ENCODE results near the gene FRMD8. TPM values are rescaled to one million over a fixed set of nuclear protein-coding genes. Genes with fewer than 3 reads are reported as not detected.

Gene FRMD8
- total RNA-seq, 5 donors from 2014 or later (not counting 1 experiment from before 2014, with no cell fraction given), result 35.6 to 79.1 (median 77.8) TPM

- ATAC-seq (replicated peaks in 1 of 4), result no peak
- Mint-ChIP-seq H3K9me3 (no peaks in the 10 kb centered on the region), H3K4me3 (peak overlapping the region; percentile 87 to 96 (median 91)), H3K36me3 (peaks cover 11% of the 10 kb centered on the region), H3K27me3 (no peaks in the 10 kb centered on the region), H3K4me1 (peaks cover 60 to 76% (median 64%) of the 10 kb centered on the region in 3 donors), H3K27ac (peak overlapping the region; percentile 62 to 67)
- ChIA-PET CTCF (interaction anchor here in 1 of 2 donors (1.3 kb wide), 1 partner anchor 18 kb away, joined by 3 read pairs; no protein-coding TSS in a partner anchor), POLR2A (interaction anchor here (0.5 to 0.7 kb wide), 3 partner anchors 118 to 1592 kb away, joined by 3 to 4 read pairs (median 4); no protein-coding TSS in a partner anchor)
- 86% methylated on average over 4 of the region's 4 CpGs for WGBS (ENCODE audit: insufficient coverage)
- DNase-seq, result no peak
- Histone ChIP-seq H3K4me3 (ENCODE audit: control insufficient read depth in 1 of 2, extremely low read depth in 1 of 2, low read length in 1 of 2) (no peak overlapping the region), H3K36me3 (ENCODE audit: control insufficient read depth in 2 of 2, extremely low read depth in 1 of 2, insufficient read depth in 1 of 2, low read length in 1 of 2) (peaks cover 13 to 39% of the 10 kb centered on the region in 2 donors), H3K27ac (ENCODE audit: low read length) (no peak overlapping the region), H3K9me3 (no peaks in the 10 kb centered on the region), H3K4me1 (ENCODE audit: control insufficient read depth in 1 of 2, extremely low read depth in 1 of 2, insufficient read depth in 2 of 2, low read length in 2 of 2) (peaks cover 16 to 79% of the 10 kb centered on the region in 2 experiments), H3K27me3 (replicated peaks in 1 of 2; ENCODE audit: control insufficient read depth in 2 of 2, extremely low read depth in 1 of 2, insufficient read depth in 2 of 2, low read length in 1 of 2) (no peaks in the 10 kb centered on the region)
Observed at GRCh38 chr11:65388731-65389130, 2.3 kb downstream of the FRMD8 start.

GRCh38 chr11:65389294-65389980, 3.0 kb downstream of the FRMD8 start:
- Histone ChIP-seq H3K4me1 (ENCODE audit: control insufficient read depth in 1 of 2, extremely low read depth in 1 of 2, insufficient read depth in 2 of 2, low read length in 2 of 2) (peaks cover 12 to 72% of the 10 kb centered on the region in 2 experiments), H3K27me3 (replicated peaks in 1 of 2; ENCODE audit: control insufficient read depth in 2 of 2, extremely low read depth in 1 of 2, insufficient read depth in 2 of 2, low read length in 1 of 2) (no peaks in the 10 kb centered on the region), H3K27ac (ENCODE audit: low read length) (no peak overlapping the region), H3K36me3 (ENCODE audit: control insufficient read depth in 2 of 2, extremely low read depth in 1 of 2, insufficient read depth in 1 of 2, low read length in 1 of 2) (peaks cover 17 to 45% of the 10 kb centered on the region in 2 donors), H3K9me3 (no peaks in the 10 kb centered on the region), H3K4me3 (ENCODE audit: control insufficient read depth in 1 of 2, extremely low read depth in 1 of 2, low read length in 1 of 2) (no peak overlapping the region)
- Mint-ChIP-seq H3K4me1 (peaks cover 53 to 69% (median 57%) of the 10 kb centered on the region in 3 donors), H3K27me3 (no peaks in the 10 kb centered on the region), H3K36me3 (peaks cover 11% of the 10 kb centered on the region), H3K9me3 (no peaks in the 10 kb centered on the region), H3K4me3 (peak overlapping the region; percentile 87 to 96 (median 91)), H3K27ac (peak overlapping the region; percentile 19 to 62)
- ChIA-PET CTCF (no interaction called here), POLR2A (no interaction called here)
- 91% methylated on average over 20 of the region's 20 CpGs for WGBS (ENCODE audit: insufficient coverage)
- no peak for ATAC-seq (replicated peaks in 1 of 4)
- no peak for DNase-seq

GRCh38 chr11:65390099-65390941, 3.9 kb downstream of the FRMD8 start:
- peaks cover 8 to 63% of the 10 kb centered on the region in 2 experiments for H3K4me1 ChIP-seq (ENCODE audit: control insufficient read depth in 1 of 2, extremely low read depth in 1 of 2, insufficient read depth in 2 of 2, low read length in 2 of 2)
- Mint-ChIP-seq H3K4me3 (peak overlapping the region in 2 of 3 donors; percentile 24 to 96), H3K27me3 (no peaks in the 10 kb centered on the region), H3K27ac (peak overlapping the region in 1 of 2 donors; percentile 19), H3K9me3 (no peaks in the 10 kb centered on the region), H3K36me3 (peaks cover 11% of the 10 kb centered on the region), H3K4me1 (peaks cover 44 to 60% (median 48%) of the 10 kb centered on the region in 3 donors)
- H3K4me3 ChIP-seq (ENCODE audit: control insufficient read depth in 1 of 2, extremely low read depth in 1 of 2, low read length in 1 of 2), result no peak overlapping the region
- ChIA-PET POLR2A (interaction anchor here in 1 of 2 donors (0.6 kb wide), 1 partner anchor 28 kb away, joined by 3 read pairs; no protein-coding TSS in a partner anchor), CTCF (no interaction called here)
- H3K27ac ChIP-seq (ENCODE audit: low read length), result no peak overlapping the region
- no peak for ATAC-seq (replicated peaks in 1 of 4)
- H3K27me3 ChIP-seq (replicated peaks in 1 of 2; ENCODE audit: control insufficient read depth in 2 of 2, extremely low read depth in 1 of 2, insufficient read depth in 2 of 2, low read length in 1 of 2), result no peaks in the 10 kb centered on the region
- no peaks in the 10 kb centered on the region for H3K9me3 ChIP-seq
- DNase-seq, result no peak
- 90% methylated on average over 13 of the region's 21 CpGs for WGBS (ENCODE audit: insufficient coverage)
- peaks cover 17 to 51% of the 10 kb centered on the region in 2 donors for H3K36me3 ChIP-seq (ENCODE audit: control insufficient read depth in 2 of 2, extremely low read depth in 1 of 2, insufficient read depth in 1 of 2, low read length in 1 of 2)

- WGBS (ENCODE audit: insufficient coverage), result 98% methylated on average over 7 of the region's 9 CpGs
- ATAC-seq (replicated peaks in 1 of 4) (no peak), DNase-seq (no peak)
- CTCF ChIA-PET, result no interaction called here
- H3K4me1 Mint-ChIP-seq, result peaks cover 40 to 55% (median 43%) of the 10 kb centered on the region in 3 donors
- no peak overlapping the region for H3K4me3 ChIP-seq (ENCODE audit: control insufficient read depth in 1 of 2, extremely low read depth in 1 of 2, low read length in 1 of 2)
- H3K4me3 Mint-ChIP-seq, result no peak overlapping the region
- no peaks in the 10 kb centered on the region for H3K27me3 Mint-ChIP-seq
- no peaks in the 10 kb centered on the region for H3K9me3 Mint-ChIP-seq
- H3K27ac ChIP-seq (ENCODE audit: low read length), result no peak overlapping the region
- H3K36me3 ChIP-seq (ENCODE audit: control insufficient read depth in 2 of 2, extremely low read depth in 1 of 2, insufficient read depth in 1 of 2, low read length in 1 of 2), result peaks cover 17 to 56% of the 10 kb centered on the region in 2 donors
- H3K9me3 ChIP-seq, result no peaks in the 10 kb centered on the region
- H3K27ac Mint-ChIP-seq, result peak overlapping the region; percentile 34 to 57
- H3K36me3 Mint-ChIP-seq, result peaks cover 11% of the 10 kb centered on the region
- H3K27me3 ChIP-seq (replicated peaks in 1 of 2; ENCODE audit: control insufficient read depth in 2 of 2, extremely low read depth in 1 of 2, insufficient read depth in 2 of 2, low read length in 1 of 2), result no peaks in the 10 kb centered on the region
- peaks cover 8 to 56% of the 10 kb centered on the region in 2 experiments for H3K4me1 ChIP-seq (ENCODE audit: control insufficient read depth in 1 of 2, extremely low read depth in 1 of 2, insufficient read depth in 2 of 2, low read length in 2 of 2)
- POLR2A ChIA-PET, result interaction anchor here in 1 of 2 donors (0.6 kb wide), 1 partner anchor 28 kb away, joined by 3 read pairs; no protein-coding TSS in a partner anchor
Observed at GRCh38 chr11:65390996-65391395, 4.6 kb downstream of the FRMD8 start.

- H3K27me3 ChIP-seq (replicated peaks in 1 of 2; ENCODE audit: control insufficient read depth in 2 of 2, extremely low read depth in 1 of 2, insufficient read depth in 2 of 2, low read length in 1 of 2), result no peaks in the 10 kb centered on the region
- no peaks in the 10 kb centered on the region for H3K9me3 ChIP-seq
- H3K4me1 ChIP-seq (ENCODE audit: control insufficient read depth in 1 of 2, extremely low read depth in 1 of 2, insufficient read depth in 2 of 2, low read length in 2 of 2), result peaks cover 3 to 46% of the 10 kb centered on the region in 2 experiments
- ChIA-PET CTCF (no interaction called here), POLR2A (no interaction called here)
- Mint-ChIP-seq H3K36me3 (peaks cover 14% of the 10 kb centered on the region), H3K4me1 (peaks cover 32 to 46% (median 36%) of the 10 kb centered on the region in 3 donors), H3K4me3 (no peak overlapping the region), H3K9me3 (no peaks in the 10 kb centered on the region), H3K27me3 (no peaks in the 10 kb centered on the region), H3K27ac (peak overlapping the region in 1 of 2 donors; percentile 23)
- peaks cover 19 to 64% of the 10 kb centered on the region in 2 donors for H3K36me3 ChIP-seq (ENCODE audit: control insufficient read depth in 2 of 2, extremely low read depth in 1 of 2, insufficient read depth in 1 of 2, low read length in 1 of 2)
- H3K4me3 ChIP-seq (ENCODE audit: control insufficient read depth in 1 of 2, extremely low read depth in 1 of 2, low read length in 1 of 2), result no peak overlapping the region
- 84% methylated on average over 8 of the region's 13 CpGs for WGBS (ENCODE audit: insufficient coverage)
- no peak for ATAC-seq (replicated peaks in 1 of 4)
- DNase-seq, result no peak
- no peak overlapping the region for H3K27ac ChIP-seq (ENCODE audit: low read length)
Observed at GRCh38 chr11:65392186-65392829, 5.9 kb downstream of the FRMD8 start.

GRCh38 chr11:65392899-65393298, 6.5 kb downstream of the FRMD8 start:
- CTCF ChIA-PET, result no interaction called here
- ATAC-seq (replicated peaks in 1 of 4) (no peak), DNase-seq (no peak)
- no peak overlapping the region for H3K4me3 ChIP-seq (ENCODE audit: control insufficient read depth in 1 of 2, extremely low read depth in 1 of 2, low read length in 1 of 2)
- Mint-ChIP-seq H3K9me3 (no peaks in the 10 kb centered on the region), H3K27ac (no peak overlapping the region), H3K4me3 (no peak overlapping the region), H3K4me1 (peaks cover 27 to 42% (median 32%) of the 10 kb centered on the region in 3 donors), H3K36me3 (peaks cover 16% of the 10 kb centered on the region), H3K27me3 (no peaks in the 10 kb centered on the region)
- peaks cover 21 to 67% of the 10 kb centered on the region in 2 donors for H3K36me3 ChIP-seq (ENCODE audit: control insufficient read depth in 2 of 2, extremely low read depth in 1 of 2, insufficient read depth in 1 of 2, low read length in 1 of 2)
- H3K4me1 ChIP-seq (ENCODE audit: control insufficient read depth in 1 of 2, extremely low read depth in 1 of 2, insufficient read depth in 2 of 2, low read length in 2 of 2), result peaks cover 3 to 40% of the 10 kb centered on the region in 2 experiments
- POLR2A ChIA-PET, result no interaction called here
- no peaks in the 10 kb centered on the region for H3K27me3 ChIP-seq (replicated peaks in 1 of 2; ENCODE audit: control insufficient read depth in 2 of 2, extremely low read depth in 1 of 2, insufficient read depth in 2 of 2, low read length in 1 of 2)
- no peaks in the 10 kb centered on the region for H3K9me3 ChIP-seq
- WGBS (ENCODE audit: insufficient coverage), result 97% methylated on average over 5 of the region's 5 CpGs
- no peak overlapping the region for H3K27ac ChIP-seq (ENCODE audit: low read length)

Data from T-cell (primary cell).